ENCODE results near the gene NT5C.

The NT5C gene

GRCh38 chr17:75094871-75095399, 36.6 kb downstream of the NT5C start:
- H3K27me3 ChIP-seq (replicated peaks; ENCODE audit: control insufficient read depth, insufficient read depth, low read length, poor library complexity, severe bottlenecking): no peaks in the 10 kb centered on the region
- H3K27ac ChIP-seq (ENCODE audit: insufficient read depth, low read length, poor library complexity, severe bottlenecking): no peak overlapping the region
- no peaks in the 10 kb centered on the region for H3K9me3 ChIP-seq (ENCODE audit: control insufficient read depth, low read length)
- DNase-seq: no peak
- no peaks in the 10 kb centered on the region for H3K36me3 ChIP-seq (ENCODE audit: control insufficient read depth, insufficient read depth, low read length)
- no peak overlapping the region for H3K4me3 ChIP-seq (ENCODE audit: insufficient read depth, low read depth, low read length, poor library complexity, severe bottlenecking)
- no peaks in the 10 kb centered on the region for H3K4me1 ChIP-seq (ENCODE audit: control insufficient read depth, insufficient read depth, low read length, poor library complexity, severe bottlenecking)

DNA sequence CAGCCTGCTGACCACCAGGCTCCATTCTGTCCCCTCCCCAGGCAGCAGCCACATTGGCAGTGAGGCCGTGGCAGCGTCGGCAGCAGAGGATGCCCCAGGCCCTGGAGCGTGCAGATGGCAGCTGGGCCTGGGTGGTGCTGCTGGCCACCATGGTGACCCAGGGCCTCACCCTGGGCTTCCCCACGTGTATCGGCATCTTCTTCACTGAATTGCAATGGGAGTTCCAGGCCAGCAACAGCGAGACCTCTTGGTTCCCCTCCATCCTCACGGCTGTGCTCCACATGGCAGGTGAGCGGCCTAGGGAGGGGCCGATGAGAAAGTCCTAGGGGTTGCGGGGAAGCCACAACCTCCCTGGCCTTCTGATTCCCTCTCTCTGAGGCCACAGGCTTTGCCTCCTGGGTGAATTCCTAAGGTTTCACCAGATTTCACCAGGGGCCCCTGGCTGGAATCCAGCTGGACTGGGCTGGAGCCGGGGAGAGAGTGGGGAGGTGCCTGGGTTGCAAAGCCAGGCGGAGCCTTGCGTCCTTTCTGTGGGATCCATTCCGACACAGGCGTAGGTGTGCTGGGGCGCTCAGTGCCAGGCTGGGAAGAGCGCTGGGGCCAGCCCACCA, 37.9 kb downstream of the NT5C start:
- no peaks in the 10 kb centered on the region for H3K9me3 ChIP-seq (ENCODE audit: control insufficient read depth, low read length)
- no peak overlapping the region for H3K27ac ChIP-seq (ENCODE audit: insufficient read depth, low read length, poor library complexity, severe bottlenecking)
- DNase-seq: no peak
- no peaks in the 10 kb centered on the region for H3K4me1 ChIP-seq (ENCODE audit: control insufficient read depth, insufficient read depth, low read length, poor library complexity, severe bottlenecking)
- no peak overlapping the region for H3K4me3 ChIP-seq (ENCODE audit: insufficient read depth, low read depth, low read length, poor library complexity, severe bottlenecking)
- no peaks in the 10 kb centered on the region for H3K36me3 ChIP-seq (ENCODE audit: control insufficient read depth, insufficient read depth, low read length)
- H3K27me3 ChIP-seq (replicated peaks; ENCODE audit: control insufficient read depth, insufficient read depth, low read length, poor library complexity, severe bottlenecking): no peaks in the 10 kb centered on the region

DNA sequence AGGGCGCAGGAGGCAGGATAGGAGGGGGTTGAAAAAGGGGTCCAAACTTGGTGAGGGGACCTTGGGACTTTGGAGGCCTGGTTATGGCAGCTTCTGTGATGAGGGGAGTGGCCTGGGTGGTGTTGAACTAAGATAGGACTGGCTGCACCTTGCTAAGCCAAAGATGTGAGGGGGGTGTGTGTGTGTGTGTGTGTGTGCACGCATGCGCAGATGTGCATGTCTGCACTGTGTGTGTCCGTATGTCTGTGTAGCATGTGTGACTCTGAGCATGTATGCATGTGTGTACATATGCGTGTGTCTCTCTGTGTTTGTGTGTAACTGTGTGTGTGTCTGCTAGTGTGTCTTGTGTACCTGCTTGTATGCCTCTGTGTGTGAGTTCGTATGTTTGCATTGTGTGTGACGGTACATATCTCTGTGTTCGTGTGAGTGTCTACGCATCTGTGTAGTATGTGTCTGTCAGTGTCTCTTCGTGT, 39.7 kb downstream of the NT5C start:
- no peak for DNase-seq
- Histone ChIP-seq H3K4me3 (ENCODE audit: insufficient read depth, low read depth, low read length, poor library complexity, severe bottlenecking) (no peak overlapping the region), H3K4me1 (ENCODE audit: control insufficient read depth, insufficient read depth, low read length, poor library complexity, severe bottlenecking) (peaks cover 5% of the 10 kb centered on the region), H3K9me3 (ENCODE audit: control insufficient read depth, low read length) (no peaks in the 10 kb centered on the region), H3K36me3 (ENCODE audit: control insufficient read depth, insufficient read depth, low read length) (no peaks in the 10 kb centered on the region), H3K27ac (ENCODE audit: insufficient read depth, low read length, poor library complexity, severe bottlenecking) (no peak overlapping the region), H3K27me3 (replicated peaks; ENCODE audit: control insufficient read depth, insufficient read depth, low read length, poor library complexity, severe bottlenecking) (no peaks in the 10 kb centered on the region)

DNA sequence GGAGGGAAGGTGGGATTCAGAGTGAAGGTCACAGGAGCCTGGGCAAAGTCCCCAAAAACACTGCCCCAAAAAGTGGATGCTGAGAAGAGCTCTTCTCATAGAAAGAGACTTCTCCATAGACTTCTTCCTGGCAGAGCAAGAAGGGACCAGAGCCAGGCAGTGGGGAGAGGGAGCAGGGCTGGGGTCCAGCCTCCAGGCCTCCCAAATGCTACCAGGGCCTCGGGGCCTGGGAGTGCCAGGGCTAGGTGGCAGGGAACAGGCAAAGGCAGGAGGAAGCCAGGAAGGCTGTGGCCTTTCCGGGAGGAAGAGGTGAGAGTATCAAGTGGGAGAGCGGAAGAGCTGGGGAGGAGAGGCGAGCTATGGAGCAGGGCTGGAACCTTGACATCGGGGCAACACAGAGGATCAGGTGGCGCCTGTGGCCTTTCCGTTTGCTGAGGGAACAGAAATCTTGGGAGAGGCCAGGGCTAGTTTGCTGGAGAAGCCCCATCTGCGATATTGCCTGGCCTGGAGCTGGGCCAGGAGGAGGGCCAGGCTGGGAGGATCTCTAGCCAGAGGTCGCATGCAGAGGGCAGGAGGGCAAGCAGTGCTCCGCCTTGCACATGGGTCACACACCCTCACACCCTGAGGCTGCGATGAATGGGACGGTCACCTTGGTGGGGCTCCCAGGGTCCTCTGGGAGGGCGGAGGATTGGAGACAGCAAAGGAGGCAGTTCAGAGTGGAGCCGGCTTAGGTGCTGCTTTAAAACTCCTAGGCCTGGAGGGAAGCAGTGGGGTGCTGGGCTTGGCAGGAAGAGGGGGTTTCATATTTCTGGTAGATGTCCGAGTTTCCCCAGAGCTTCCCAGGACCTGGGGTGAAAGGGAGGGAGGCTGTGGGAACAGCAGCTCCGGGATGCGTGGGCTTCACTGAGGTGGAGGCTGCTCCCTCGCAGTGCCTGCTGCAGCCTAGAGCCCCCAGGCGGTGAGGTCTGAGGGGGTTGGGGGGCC, 40.4 kb downstream of the NT5C start:
- Histone ChIP-seq H3K9me3 (ENCODE audit: control insufficient read depth, low read length) (no peaks in the 10 kb centered on the region), H3K27me3 (replicated peaks; ENCODE audit: control insufficient read depth, insufficient read depth, low read length, poor library complexity, severe bottlenecking) (no peaks in the 10 kb centered on the region), H3K4me1 (ENCODE audit: control insufficient read depth, insufficient read depth, low read length, poor library complexity, severe bottlenecking) (peaks cover 5% of the 10 kb centered on the region), H3K27ac (ENCODE audit: insufficient read depth, low read length, poor library complexity, severe bottlenecking) (no peak overlapping the region), H3K36me3 (ENCODE audit: control insufficient read depth, insufficient read depth, low read length) (no peaks in the 10 kb centered on the region), H3K4me3 (ENCODE audit: insufficient read depth, low read depth, low read length, poor library complexity, severe bottlenecking) (no peak overlapping the region)
- no peak for DNase-seq

DNA sequence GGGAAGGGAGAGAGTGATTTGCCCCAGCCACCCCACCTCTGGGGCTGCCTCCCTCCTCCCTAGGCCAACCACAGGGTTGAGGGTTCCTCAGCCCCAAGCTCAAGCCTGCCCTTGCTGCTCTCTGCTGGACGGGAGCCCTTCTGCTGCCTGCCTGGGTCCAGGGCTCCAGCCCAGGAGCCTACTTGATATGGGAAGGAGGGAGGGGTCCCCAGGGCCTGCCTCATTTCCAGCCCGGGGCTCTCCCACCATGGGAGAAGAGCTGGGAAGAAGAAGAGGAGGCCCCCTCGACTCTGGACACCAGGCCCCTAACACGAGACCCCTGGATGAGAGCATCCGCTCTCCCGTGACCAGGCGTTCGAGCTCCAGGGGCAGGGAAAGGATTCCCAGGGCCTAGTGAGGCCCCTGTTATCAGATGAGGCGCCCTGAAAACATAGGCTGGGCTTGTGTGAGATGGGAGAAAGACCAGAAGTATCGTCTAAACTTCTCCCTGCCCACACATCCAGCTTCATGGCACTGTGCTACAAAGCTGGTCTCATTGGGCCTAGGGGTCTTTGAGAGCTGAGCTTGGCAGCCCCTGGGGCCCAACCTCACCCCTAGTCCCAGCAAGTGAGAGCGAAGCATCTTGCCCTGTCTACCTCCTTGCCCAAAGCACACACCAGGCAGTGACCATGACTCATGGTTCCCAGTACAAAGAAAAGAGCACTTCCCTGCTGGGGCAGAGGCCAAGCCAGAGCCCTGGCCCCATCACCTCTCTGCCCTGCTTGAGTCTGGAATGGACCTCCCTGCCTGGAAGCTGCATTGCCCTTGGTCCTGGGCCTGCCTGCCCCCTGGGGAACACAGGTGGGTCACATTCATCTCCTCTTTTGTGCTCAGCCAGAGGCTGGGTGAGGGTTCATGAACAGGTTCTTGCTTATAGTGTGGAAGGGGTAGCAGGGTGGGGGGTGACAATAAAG, 42.8 kb downstream of the NT5C start:
- H3K36me3 ChIP-seq (ENCODE audit: control insufficient read depth, insufficient read depth, low read length): no peaks in the 10 kb centered on the region
- H3K27ac ChIP-seq (ENCODE audit: insufficient read depth, low read length, poor library complexity, severe bottlenecking): no peak overlapping the region
- H3K4me3 ChIP-seq (ENCODE audit: insufficient read depth, low read depth, low read length, poor library complexity, severe bottlenecking): peak overlapping the region; percentile 70
- no peaks in the 10 kb centered on the region for H3K9me3 ChIP-seq (ENCODE audit: control insufficient read depth, low read length)
- no peak for DNase-seq
- no peaks in the 10 kb centered on the region for H3K27me3 ChIP-seq (replicated peaks; ENCODE audit: control insufficient read depth, insufficient read depth, low read length, poor library complexity, severe bottlenecking)
- H3K4me1 ChIP-seq (ENCODE audit: control insufficient read depth, insufficient read depth, low read length, poor library complexity, severe bottlenecking): peaks cover 10% of the 10 kb centered on the region

DNA sequence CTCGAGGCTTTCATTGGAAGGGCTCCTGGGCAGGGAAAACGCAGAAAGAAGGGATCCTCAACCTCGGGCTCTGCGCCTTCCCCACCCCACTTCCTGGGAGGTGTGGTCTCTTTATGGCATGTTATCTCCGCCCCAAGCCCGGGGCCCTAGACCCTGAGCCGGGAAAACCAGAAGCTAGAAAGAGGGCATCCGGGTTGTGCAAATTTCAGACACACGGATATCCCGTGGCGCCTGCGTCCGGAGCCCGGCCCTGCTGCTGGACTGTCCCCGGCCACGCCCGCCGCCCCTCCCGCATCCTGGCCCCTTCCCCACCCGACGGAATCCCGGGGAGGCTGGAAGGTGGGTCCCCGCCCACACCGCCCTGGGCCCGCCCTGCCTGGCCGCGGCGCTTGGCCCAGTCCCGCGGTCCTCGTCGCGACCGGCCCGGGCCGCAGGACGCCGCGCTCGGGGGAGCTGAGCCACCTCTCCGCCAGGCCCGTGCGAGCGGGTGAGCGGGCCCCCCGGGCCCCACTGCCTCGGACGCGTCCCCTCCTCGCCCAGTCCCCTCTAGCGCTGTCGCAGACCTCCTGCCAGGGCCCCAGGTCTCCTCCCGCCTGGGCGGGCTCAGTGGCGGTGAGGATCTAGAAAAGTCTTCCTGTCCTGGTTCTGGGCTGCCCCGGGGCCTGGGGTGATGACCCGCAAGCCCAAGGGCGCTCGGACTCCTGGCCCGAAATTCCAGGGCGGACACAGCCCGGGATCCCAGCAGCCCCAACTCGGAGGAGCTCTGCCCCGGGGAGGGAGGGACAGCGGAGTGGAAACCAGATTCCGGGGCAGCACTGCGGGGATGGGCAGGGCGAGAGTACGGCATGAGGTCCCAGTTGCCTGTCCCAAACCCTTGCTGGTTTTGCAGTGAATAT, 43.7 kb downstream of the NT5C start, which contains the start of gene SLC16A5:
TSS of gene SLC16A5 (plus strand) at position 397 of the 896 bp plus-strand sequence. CDS start 5,683 bp downstream, outside the sequence.
- Histone ChIP-seq H3K9me3 (ENCODE audit: control insufficient read depth, low read length) (no peaks in the 10 kb centered on the region), H3K36me3 (ENCODE audit: control insufficient read depth, insufficient read depth, low read length) (no peaks in the 10 kb centered on the region), H3K4me1 (ENCODE audit: control insufficient read depth, insufficient read depth, low read length, poor library complexity, severe bottlenecking) (peaks cover 10% of the 10 kb centered on the region), H3K4me3 (ENCODE audit: insufficient read depth, low read depth, low read length, poor library complexity, severe bottlenecking) (peak within 1 kb of the TSS; percentile 70), H3K27ac (ENCODE audit: insufficient read depth, low read length, poor library complexity, severe bottlenecking) (peak within 1 kb of the TSS; percentile 58), H3K27me3 (replicated peaks; ENCODE audit: control insufficient read depth, insufficient read depth, low read length, poor library complexity, severe bottlenecking) (no peaks in the 10 kb centered on the region)
- DNase-seq: peak in 2 of 3 donors; percentile 16 to 25

DNA sequence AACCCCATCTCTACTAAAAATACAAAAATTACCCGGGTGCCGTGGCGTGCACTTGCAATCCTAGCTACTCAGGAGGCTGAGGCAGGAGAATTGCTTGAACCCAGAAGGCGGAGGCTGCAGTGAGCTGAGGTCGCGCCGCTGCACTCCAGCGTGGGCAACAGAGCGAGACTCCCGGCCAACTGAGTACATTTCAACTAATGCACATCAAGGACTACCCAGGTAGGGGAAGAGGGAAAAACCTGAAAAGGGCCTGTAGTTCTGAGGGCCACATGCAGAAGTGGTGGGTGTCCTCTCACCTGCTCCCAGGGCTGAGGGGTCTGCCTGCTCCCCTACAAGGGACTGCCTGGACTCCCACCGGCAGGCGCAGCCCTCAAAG, 44.4 kb downstream of the NT5C start:
- H3K27ac ChIP-seq (ENCODE audit: insufficient read depth, low read length, poor library complexity, severe bottlenecking): peak overlapping the region; percentile 58
- no peaks in the 10 kb centered on the region for H3K9me3 ChIP-seq (ENCODE audit: control insufficient read depth, low read length)
- no peaks in the 10 kb centered on the region for H3K27me3 ChIP-seq (replicated peaks; ENCODE audit: control insufficient read depth, insufficient read depth, low read length, poor library complexity, severe bottlenecking)
- DNase-seq: no peak
- peaks cover 10% of the 10 kb centered on the region for H3K4me1 ChIP-seq (ENCODE audit: control insufficient read depth, insufficient read depth, low read length, poor library complexity, severe bottlenecking)
- H3K4me3 ChIP-seq (ENCODE audit: insufficient read depth, low read depth, low read length, poor library complexity, severe bottlenecking): peak overlapping the region; percentile 70
- H3K36me3 ChIP-seq (ENCODE audit: control insufficient read depth, insufficient read depth, low read length): no peaks in the 10 kb centered on the region

DNA sequence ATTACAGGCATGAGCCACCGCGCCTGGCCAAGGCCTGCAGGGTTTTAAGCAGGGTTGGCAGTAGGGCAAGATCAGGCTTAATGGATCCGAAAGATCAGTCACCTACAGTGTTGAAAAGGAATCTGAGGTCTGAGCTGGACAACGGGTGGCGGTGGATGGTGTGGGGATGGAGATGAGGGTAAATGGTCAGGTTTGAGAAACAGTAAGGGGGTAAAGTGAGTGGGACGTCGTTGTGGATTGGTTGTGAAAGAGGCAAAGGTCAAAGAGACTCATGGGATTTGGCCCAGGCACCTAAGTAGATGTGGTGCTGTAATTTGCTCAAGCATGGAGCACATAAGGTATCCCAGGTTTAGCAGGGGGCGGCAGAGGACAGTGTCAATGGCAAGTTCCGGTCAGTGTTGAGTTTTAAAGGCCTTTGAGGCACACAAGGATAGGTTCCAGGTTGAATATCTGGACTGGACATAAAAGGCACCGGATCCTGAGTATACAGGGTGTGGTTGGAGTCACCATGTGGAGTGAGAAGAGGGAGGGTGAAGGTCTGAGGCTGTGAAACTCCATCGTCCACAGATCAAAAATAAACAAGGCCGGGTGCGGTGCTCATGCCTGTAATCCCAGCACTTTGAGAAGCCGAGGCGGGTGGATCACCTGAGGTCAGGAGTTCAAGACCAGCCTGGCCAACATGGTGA, 44.9 kb downstream of the NT5C start:
- Histone ChIP-seq H3K4me1 (ENCODE audit: control insufficient read depth, insufficient read depth, low read length, poor library complexity, severe bottlenecking) (peaks cover 10% of the 10 kb centered on the region), H3K27me3 (replicated peaks; ENCODE audit: control insufficient read depth, insufficient read depth, low read length, poor library complexity, severe bottlenecking) (no peaks in the 10 kb centered on the region), H3K9me3 (ENCODE audit: control insufficient read depth, low read length) (no peaks in the 10 kb centered on the region), H3K27ac (ENCODE audit: insufficient read depth, low read length, poor library complexity, severe bottlenecking) (no peak overlapping the region), H3K4me3 (ENCODE audit: insufficient read depth, low read depth, low read length, poor library complexity, severe bottlenecking) (no peak overlapping the region), H3K36me3 (ENCODE audit: control insufficient read depth, insufficient read depth, low read length) (no peaks in the 10 kb centered on the region)
- DNase-seq: no peak

Data from effector memory CD4-positive, alpha-beta T cell (primary cell).